ENCODE measurements around the gene PSD2. TPM values are rescaled to one million over a fixed set of nuclear protein-coding genes. Genes with fewer than 3 reads are reported as not detected.

The PSD2 gene
- total and polyA plus RNA-seq, 2 of the 13 experiments (the other 11 are each of a cell fraction or from before 2014, with no cell fraction given), result 0.07 TPM; not detected in 1

GRCh38 chr5:139863855-139864558 lies 68.4 kb downstream of the PSD2 start:
- FAIRE-seq, result peak; percentile 49

More at GRCh38 chr5:139863855-139864558, 68.4 kb downstream of the PSD2 start:
- 0% methylated on average over 3 of the region's 5 CpGs for WGBS (ENCODE audit: low lambda C conversion rate)
- Histone ChIP-seq H3K9ac (ENCODE audit: insufficient read depth, low read depth, low read length) (no peak overlapping the region), H3K4me3 (replicated peaks in 1 of 3; ENCODE audit: insufficient read depth in 1 of 3, low read depth in 2 of 3, low read length in 3 of 3) (no peak overlapping the region), H3K4me1 (ENCODE audit: insufficient read depth, low read length) (no peaks in the 10 kb centered on the region), H3K36me3 (replicated peaks in 1 of 2; ENCODE audit: control insufficient read depth in 1 of 2, insufficient read depth in 2 of 2, low read length in 2 of 2) (no peaks in the 10 kb centered on the region), H3K79me2 (ENCODE audit: insufficient read depth, low read length) (no peaks in the 10 kb centered on the region), H3K27me3 (ENCODE audit: control insufficient read depth in 1 of 2, insufficient read depth in 2 of 2, low read length in 2 of 2) (peaks cover 4 to 23% of the 10 kb centered on the region in 2 experiments; a peak in 3 of 5 replicates), H3K4me2 (ENCODE audit: low read depth, low read length) (no peak overlapping the region), H3K27ac (ENCODE audit: extremely low read length, insufficient read depth, low read length) (no peak overlapping the region), H4K20me1 (ENCODE audit: insufficient read depth, low read length) (no peaks in the 10 kb centered on the region), H2AFZ (ENCODE audit: low read length) (no peak overlapping the region), H3K9me3 (ENCODE audit: low read length) (no peaks in the 10 kb centered on the region)
- DNase-seq (ENCODE audit: low spot score) (peak; percentile 28), ATAC-seq (peak; percentile 81)
- in situ Hi-C loops (cut with HindIII; ENCODE audit: extremely low pct_ligation_motif_present, low pct_unique_long_range_greater_than_20kb), result no loop called here
- peak; percentile 18 for TF ChIP-seq XRCC5 (optimal IDR thresholded peaks at IDR 0.05; ENCODE audit: low read length)
- TF ChIP-seq HMG20B (CRISPR knock-in tag; conservative IDR thresholded peaks at IDR 0.05), result no peak
- TF ChIP-seq STAG1 (CRISPR knock-in tag; IDR thresholded peaks at IDR 0.05), result peak; percentile 63
- peak; percentile 51 for TF ChIP-seq YY1 (IDR thresholded peaks at IDR 0.05; ENCODE audit: insufficient read depth, insufficient replicate concordance, low read depth, low read length)
- TF ChIP-seq PATZ1 (CRISPR knock-in tag; IDR thresholded peaks at IDR 0.05), result no peak
- TF ChIP-seq CTCF (CRISPR knock-in tag; IDR thresholded peaks at IDR 0.05), result peak; percentile 79
- TF ChIP-seq ZNF17 (CRISPR knock-in tag; IDR thresholded peaks at IDR 0.05), result no peak
- peak; percentile 73 for TF ChIP-seq SMC3 (IDR thresholded peaks at IDR 0.05; ENCODE audit: low read length)
- TF ChIP-seq SIX1 (CRISPR knock-in tag; IDR thresholded peaks at IDR 0.05; ENCODE audit: borderline replicate concordance), result no peak
- TF ChIP-seq ZNF776 (CRISPR knock-in tag; IDR thresholded peaks at IDR 0.05), result no peak
- no peak for TF ChIP-seq FIP1L1 (IDR thresholded peaks at IDR 0.05; ENCODE audit: borderline replicate concordance, insufficient read depth, low read depth, low read length)
- peak; percentile 58; the same call in 1 of the 2 replicates for TF ChIP-seq RAD21 (CRISPR knock-in tag; IDR thresholded peaks at IDR 0.05)
- ChIA-PET POLR2A (no interaction called here), CTCF (ENCODE audit: low intra/inter-chr PET ratio, low total read pairs) (interaction anchor here (0.7 to 2.6 kb wide), 4 partner anchors 20 to 293 kb away, joined by 3 to 28 read pairs (median 4); no protein-coding TSS in a partner anchor)
- BruUV-seq (replicated peaks), result no TSS peak
- intact Hi-C loops (cut with micrococcal nuclease; ENCODE audit: unreplicated experiment), result loop anchor here (1.0 to 10.0 kb wide), 2 partner anchors 77 to 101 kb away; no protein-coding TSS in a partner anchor

Data from HepG2 (cell line).